Measurements from ENCODE around the gene TJP3.

The TJP3 gene

DNA sequence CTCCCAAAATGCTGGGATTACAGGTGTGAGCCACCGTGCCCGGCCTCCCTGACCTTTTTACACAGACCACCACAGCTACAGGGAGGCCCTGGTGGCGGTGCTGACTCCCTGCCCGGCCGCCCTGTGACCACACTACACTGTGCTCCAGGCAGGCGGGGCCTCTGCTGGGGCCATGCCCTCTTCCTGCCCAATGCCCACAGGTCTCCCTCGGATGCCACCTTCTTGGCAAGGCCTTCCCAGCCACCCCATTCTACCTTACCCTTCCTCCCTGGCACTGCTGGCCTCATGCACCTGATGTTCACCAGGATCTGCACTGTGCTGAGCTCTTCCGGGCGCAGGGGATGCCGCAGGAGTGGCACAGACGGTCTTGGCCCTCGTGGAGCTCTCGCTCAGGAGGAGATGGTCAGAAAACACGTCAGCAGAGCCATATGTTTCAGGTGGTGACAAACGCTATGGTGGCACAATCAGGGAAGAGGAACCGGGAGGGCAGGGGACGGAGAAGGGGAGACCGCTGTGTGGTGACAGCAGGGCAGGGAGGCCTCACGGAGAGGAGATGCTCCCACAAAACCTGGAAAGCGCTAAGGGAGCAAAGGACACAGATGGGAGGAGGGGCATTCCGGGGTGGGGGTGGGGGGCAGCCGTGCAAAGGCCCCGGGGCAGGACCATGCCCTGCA, 12.1 kb upstream of the TJP3 start:
- TF ChIP-seq SIN3A (IDR thresholded peaks at IDR 0.05; ENCODE audit: borderline replicate concordance, insufficient read depth, low read length) (no peak), POLR2AphosphoS5 (IDR thresholded peaks at IDR 0.05; ENCODE audit: low read depth, low read length) (no peak), TAF1 (IDR thresholded peaks at IDR 0.05; ENCODE audit: borderline replicate concordance, insufficient read depth, low read length) (no peak), FOXP2 (optimal IDR thresholded peaks at IDR 0.05; ENCODE audit: borderline replicate concordance, extremely low read depth, extremely low read length, insufficient read depth) (no peak)
- TF ChIP-seq, protein P1, sequence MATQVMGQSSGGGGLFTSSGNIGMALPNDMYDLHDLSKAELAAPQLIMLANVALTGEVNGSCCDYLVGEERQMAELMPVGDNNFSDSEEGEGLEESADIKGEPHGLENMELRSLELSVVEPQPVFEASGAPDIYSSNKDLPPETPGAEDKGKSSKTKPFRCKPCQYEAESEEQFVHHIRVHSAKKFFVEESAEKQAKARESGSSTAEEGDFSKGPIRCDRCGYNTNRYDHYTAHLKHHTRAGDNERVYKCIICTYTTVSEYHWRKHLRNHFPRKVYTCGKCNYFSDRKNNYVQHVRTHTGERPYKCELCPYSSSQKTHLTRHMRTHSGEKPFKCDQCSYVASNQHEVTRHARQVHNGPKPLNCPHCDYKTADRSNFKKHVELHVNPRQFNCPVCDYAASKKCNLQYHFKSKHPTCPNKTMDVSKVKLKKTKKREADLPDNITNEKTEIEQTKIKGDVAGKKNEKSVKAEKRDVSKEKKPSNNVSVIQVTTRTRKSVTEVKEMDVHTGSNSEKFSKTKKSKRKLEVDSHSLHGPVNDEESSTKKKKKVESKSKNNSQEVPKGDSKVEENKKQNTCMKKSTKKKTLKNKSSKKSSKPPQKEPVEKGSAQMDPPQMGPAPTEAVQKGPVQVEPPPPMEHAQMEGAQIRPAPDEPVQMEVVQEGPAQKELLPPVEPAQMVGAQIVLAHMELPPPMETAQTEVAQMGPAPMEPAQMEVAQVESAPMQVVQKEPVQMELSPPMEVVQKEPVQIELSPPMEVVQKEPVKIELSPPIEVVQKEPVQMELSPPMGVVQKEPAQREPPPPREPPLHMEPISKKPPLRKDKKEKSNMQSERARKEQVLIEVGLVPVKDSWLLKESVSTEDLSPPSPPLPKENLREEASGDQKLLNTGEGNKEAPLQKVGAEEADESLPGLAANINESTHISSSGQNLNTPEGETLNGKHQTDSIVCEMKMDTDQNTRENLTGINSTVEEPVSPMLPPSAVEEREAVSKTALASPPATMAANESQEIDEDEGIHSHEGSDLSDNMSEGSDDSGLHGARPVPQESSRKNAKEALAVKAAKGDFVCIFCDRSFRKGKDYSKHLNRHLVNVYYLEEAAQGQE (IDR thresholded peaks at IDR 0.05; ENCODE audit: insufficient read depth in 1 of 2, low read depth in 2 of 2, low read length in 2 of 2) = no peak

DNA sequence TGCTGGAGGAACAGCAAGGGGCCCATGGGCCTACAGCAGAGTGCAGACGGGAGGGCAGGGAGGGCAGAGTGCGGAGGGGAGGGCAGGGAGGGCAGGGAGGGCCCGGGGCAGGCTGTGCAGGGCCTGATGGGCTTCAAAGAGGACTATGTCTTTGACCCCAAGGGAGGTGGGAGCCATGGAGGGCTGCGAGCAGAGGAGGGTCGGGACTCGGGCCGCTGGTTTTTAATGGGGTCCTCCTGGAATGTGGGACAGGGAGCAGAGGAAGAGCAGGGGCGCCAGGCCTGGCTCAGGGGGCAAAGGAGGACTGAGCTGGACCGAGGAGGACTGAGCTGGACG, 11.6 kb upstream of the TJP3 start:
- TF ChIP-seq POLR2AphosphoS5 (IDR thresholded peaks at IDR 0.05; ENCODE audit: low read depth, low read length) (no peak), TAF1 (IDR thresholded peaks at IDR 0.05; ENCODE audit: borderline replicate concordance, insufficient read depth, low read length) (no peak), SIN3A (IDR thresholded peaks at IDR 0.05; ENCODE audit: borderline replicate concordance, insufficient read depth, low read length) (no peak), FOXP2 (optimal IDR thresholded peaks at IDR 0.05; ENCODE audit: borderline replicate concordance, extremely low read depth, extremely low read length, insufficient read depth) (no peak)
- TF ChIP-seq, protein P1 (IDR thresholded peaks at IDR 0.05; ENCODE audit: insufficient read depth in 1 of 2, low read depth in 2 of 2, low read length in 2 of 2) = no peak

DNA sequence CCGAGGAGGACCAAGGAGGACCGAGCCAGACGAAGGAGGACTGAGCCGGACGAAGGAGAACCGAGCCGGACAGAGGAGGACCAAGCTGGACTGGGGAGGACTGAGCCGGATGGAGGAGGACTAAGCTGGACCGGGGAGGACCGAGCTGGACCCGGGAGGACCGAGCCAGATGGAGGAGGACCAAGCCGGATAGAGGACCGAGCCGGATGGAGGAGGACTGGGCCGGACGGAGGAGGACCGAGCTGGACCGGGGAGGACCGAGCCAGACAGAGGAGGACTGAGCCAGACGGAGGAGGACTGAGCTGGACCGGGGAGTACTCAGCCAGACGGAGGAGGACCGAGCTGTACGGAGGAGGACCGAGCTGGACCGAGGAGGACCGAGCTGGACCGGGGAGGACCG, 11.1 kb upstream of the TJP3 start:
- no peak for TF ChIP-seq POLR2AphosphoS5 (IDR thresholded peaks at IDR 0.05; ENCODE audit: low read depth, low read length)

DNA sequence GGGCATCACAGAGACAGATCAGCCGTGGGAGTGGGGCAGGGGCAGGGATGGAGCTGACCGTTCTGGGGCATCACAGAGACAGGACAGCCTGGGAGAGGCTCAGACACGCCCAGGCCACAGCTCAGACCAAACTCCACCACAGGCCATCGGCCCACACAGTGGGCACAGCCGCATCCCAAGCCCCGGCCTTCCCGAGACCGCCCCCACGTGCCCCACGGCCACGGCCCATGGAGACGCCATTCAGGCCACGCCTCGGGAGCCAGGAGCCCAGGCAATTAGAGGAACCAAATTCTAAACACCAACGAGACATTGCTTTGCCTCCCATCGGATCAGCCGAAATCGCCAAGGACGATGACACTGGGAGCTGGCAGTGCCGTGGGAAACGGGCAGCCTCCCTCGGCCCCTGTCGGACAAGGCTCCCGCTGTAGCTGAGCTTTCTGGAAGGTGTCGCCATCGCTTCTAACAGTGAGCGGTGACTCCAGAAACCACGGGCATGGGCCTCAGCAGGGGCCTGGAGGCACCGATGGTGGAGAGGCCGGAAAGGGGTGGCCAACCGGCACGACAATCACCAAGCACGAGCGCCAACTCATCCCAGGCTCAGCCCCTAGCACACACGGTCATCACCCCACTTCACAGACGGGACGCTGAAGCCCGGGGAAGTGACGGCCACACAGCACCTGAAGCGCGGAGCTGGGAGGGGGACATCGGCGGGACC, 10.4 kb upstream of the TJP3 start:
- TF ChIP-seq TAF1 (IDR thresholded peaks at IDR 0.05; ENCODE audit: borderline replicate concordance, insufficient read depth, low read length) (no peak), FOXP2 (optimal IDR thresholded peaks at IDR 0.05; ENCODE audit: borderline replicate concordance, extremely low read depth, extremely low read length, insufficient read depth) (no peak), SIN3A (IDR thresholded peaks at IDR 0.05; ENCODE audit: borderline replicate concordance, insufficient read depth, low read length) (no peak), POLR2AphosphoS5 (IDR thresholded peaks at IDR 0.05; ENCODE audit: low read depth, low read length) (no peak)
- TF ChIP-seq, protein P1 (IDR thresholded peaks at IDR 0.05; ENCODE audit: insufficient read depth in 1 of 2, low read depth in 2 of 2, low read length in 2 of 2) = no peak

DNA sequence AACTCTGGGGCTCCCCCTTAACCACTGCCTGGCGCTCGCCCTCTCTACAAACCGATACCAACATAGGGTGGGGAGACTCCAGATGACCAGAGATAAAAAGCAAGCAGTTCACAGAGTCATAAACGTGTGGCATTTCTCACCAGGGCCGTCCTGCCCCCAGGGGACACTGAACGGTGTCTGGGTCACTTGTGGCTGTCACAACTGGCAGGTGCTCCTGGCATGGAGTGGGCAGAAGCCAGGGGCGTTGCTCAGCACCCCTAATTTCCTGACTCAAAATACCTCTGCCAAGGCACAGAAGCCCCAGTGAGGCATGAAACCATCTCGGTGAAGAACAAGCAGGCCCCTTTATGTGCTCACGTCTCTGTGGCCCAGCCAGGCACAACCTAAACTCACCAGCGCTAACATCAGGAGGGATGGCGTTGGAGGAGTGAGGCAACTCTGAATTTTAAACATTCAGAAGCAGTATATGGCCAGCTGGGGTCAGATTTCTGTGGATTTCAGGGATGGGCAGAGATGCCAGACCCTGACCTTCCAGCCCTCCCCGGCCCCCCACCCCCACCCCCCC, 9.7 kb upstream of the TJP3 start:
- no peak for TF ChIP-seq FOXP2 (optimal IDR thresholded peaks at IDR 0.05; ENCODE audit: borderline replicate concordance, extremely low read depth, extremely low read length, insufficient read depth)
- TF ChIP-seq POLR2AphosphoS5 (IDR thresholded peaks at IDR 0.05; ENCODE audit: low read depth, low read length) = no peak
- no peak for TF ChIP-seq SIN3A (IDR thresholded peaks at IDR 0.05; ENCODE audit: borderline replicate concordance, insufficient read depth, low read length)
- TF ChIP-seq, protein P1 (IDR thresholded peaks at IDR 0.05; ENCODE audit: insufficient read depth in 1 of 2, low read depth in 2 of 2, low read length in 2 of 2) = no peak
- no peak for TF ChIP-seq TAF1 (IDR thresholded peaks at IDR 0.05; ENCODE audit: borderline replicate concordance, insufficient read depth, low read length)

Measured in PFSK-1 (cell line).